ENCODE data around the gene PDS5A.
"Not testable (repeated sequence)": the region's sequence is repeated elsewhere in the genome, so short reads cannot be mapped to it uniquely, and the experiment has no call there.

PDS5A gene

GRCh38 chr4:39970671-39971640 lies 6.8 kb downstream of the PDS5A start:
- no peak for DNase-seq (ENCODE audit: low read depth in 3 of 3)

GRCh38 chr4:39963656-39964055 lies 14.1 kb downstream of the PDS5A start:
- no peak for DNase-seq (ENCODE audit: low read depth in 3 of 3)

GRCh38 chr4:39961311-39961877 lies 16.3 kb downstream of the PDS5A start:
- no peak for DNase-seq (ENCODE audit: low read depth in 3 of 3)

DNA sequence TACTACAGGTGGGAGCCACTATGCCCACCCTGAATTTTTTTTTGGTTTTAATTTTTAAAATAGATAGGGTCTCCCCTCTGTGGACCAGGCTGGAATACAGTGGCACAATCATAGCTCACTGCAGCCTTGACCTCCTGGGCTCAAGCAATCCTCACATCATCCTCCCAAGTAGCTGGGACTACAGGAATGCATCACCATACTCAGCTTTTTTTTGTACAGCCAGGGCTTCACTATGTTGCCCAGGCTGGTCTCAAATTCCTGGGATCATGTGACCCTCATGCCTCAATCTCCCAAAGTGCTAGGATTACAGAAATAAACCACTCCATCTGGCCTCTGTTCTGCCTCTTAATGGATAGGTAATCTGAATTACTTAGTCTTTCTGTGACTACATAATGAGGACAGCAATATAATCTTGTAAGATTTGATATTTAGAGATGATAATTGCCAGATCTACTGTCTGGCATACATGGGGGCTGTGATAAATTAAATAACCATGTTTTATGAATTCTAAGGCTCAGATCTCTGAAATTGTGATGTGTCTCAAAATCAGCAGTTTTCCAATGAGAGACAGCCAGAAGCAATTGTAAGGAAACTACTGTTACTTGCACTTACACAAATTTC lies 26.7 kb downstream of the PDS5A start:
- no peak for DNase-seq (ENCODE audit: low read depth in 3 of 3)

- no peak for DNase-seq (ENCODE audit: low read depth in 3 of 3)
Measured at GRCh38 chr4:39947963-39948362, 29.7 kb downstream of the PDS5A start.

- DNase-seq (ENCODE audit: low read depth in 3 of 3) = no peak
Measured at GRCh38 chr4:39947417-39947816, 30.3 kb downstream of the PDS5A start.

DNA sequence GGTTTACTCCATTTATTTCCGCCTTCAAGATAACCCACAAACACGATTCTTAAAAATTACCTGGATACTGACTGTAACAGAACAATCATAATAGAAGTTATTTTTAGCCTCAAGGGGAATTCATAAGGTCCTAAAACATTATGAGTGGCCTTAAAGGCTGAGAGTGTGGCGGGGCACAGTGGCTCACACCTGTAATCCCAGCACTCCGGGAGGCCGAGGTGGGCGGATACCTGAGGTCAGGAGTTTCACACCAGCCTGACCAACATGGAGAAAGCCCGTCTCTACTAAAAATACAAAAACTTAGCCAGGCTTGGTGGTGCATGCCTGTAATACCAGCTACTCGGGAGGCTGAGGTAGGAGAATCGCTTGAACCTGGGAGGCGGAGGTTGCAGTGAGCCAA lies 33.5 kb downstream of the PDS5A start:
- not testable (repeated sequence) for DNase-seq (ENCODE audit: low read depth in 3 of 3)

GRCh38 chr4:39942507-39942906 lies 35.2 kb downstream of the PDS5A start:
- no peak for DNase-seq (ENCODE audit: low read depth in 3 of 3)

- no peak for DNase-seq (ENCODE audit: low read depth in 3 of 3)
Measured at GRCh38 chr4:39941682-39942217, 36.0 kb downstream of the PDS5A start.

- DNase-seq (ENCODE audit: low read depth in 3 of 3) = no peak
Measured at GRCh38 chr4:39937683-39938268, 39.9 kb downstream of the PDS5A start.

DNA sequence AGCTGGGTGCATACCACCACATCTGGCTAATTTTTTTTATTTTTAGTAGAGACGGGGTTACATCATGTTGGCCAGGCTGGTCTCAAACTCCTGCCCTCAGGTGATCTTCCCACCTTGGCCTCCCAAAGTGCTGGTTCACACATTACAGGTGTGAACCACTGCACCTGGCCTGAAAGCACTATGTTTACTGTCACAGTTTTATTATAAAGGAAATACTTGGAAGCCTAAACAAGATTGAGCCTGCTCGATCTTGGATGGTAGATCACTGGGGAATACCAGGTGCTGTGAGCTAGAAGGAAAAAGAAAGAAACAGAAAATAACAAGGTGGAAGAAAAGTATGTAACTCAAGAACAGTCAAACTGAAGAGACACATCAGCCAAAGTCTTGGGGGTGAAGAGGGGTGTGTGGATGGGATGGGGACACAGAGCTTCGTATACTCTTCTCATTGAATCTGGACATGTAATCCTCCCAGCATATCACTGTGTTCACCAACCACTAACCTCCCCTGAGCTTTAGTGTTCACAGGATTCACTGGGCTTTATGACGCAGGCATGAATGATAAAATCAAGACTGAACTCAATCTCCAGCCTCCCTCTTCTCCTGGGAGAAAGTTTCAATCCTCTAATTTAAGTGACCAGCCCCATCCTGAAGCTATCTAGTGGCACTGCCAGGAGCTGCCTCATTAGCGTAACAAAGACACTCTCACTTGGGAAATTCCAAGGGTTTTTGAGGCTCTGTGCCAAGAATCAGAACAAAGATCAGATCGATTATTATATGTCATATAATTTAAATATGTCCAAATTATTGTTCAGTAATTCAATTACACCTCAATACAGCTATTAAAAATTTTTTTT lies 40.9 kb downstream of the PDS5A start:
- DNase-seq (ENCODE audit: low read depth in 3 of 3) = no peak

- DNase-seq (ENCODE audit: low read depth in 3 of 3) = no peak
Measured at GRCh38 chr4:39933671-39934590, 43.8 kb downstream of the PDS5A start.

DNA sequence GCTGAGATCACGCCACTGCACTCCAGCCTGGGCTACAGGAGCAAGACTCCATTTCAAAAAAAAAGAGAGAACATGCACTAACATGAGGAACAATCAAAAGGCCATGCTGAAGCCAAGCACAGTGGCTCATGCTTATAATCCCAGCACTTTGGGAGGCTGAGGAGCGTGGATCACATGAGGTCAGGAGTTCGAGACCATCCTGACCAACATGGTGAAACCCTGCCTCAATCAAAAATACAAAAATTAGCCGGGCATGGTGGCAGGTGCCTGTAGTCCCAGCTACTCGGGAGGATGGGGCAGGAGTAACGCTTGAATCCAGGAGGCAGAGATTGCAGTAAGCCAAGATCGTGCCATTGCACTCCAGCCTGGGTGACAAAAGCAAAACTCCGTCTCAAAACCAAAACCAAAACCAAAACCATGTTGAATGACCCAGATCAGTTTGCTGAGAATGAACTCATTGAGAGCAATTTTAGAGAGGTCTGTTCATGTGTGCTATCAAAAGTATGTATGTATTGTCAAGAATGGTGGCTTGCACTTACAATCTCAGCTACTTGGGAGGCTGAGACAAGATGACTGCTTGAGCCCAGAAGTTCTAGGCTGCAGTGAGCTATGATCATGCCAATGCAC lies 44.8 kb downstream of the PDS5A start:
- no peak for DNase-seq (ENCODE audit: low read depth in 3 of 3)

GRCh38 chr4:39931441-39931901 lies 46.2 kb downstream of the PDS5A start:
- DNase-seq (ENCODE audit: low read depth in 3 of 3) = no peak

- DNase-seq (ENCODE audit: low read depth in 3 of 3) = no peak
Measured at GRCh38 chr4:39928538-39928937, 49.2 kb downstream of the PDS5A start.

GRCh38 chr4:39924014-39924413 lies 53.7 kb downstream of the PDS5A start:
- DNase-seq (ENCODE audit: low read depth in 3 of 3) = no peak

DNA sequence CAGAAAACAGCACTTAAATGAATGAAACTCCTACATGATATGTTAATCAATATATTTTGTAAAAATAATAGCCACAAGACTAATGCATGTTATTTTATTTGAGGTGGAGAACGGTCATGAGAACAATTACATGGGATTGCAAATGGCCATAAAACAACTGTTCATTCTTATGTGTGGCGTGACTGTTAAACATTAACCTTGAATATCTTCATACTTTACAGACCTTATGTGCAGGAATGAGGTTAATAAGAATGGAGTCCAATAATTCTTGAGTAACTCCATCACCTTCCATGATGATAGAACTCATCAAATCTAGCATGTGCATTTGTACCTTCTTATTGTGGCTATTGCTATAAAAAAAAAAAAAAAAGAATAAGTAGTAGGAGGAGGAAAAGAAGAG lies 55.3 kb downstream of the PDS5A start:
- no peak for DNase-seq (ENCODE audit: low read depth in 3 of 3)

DNA sequence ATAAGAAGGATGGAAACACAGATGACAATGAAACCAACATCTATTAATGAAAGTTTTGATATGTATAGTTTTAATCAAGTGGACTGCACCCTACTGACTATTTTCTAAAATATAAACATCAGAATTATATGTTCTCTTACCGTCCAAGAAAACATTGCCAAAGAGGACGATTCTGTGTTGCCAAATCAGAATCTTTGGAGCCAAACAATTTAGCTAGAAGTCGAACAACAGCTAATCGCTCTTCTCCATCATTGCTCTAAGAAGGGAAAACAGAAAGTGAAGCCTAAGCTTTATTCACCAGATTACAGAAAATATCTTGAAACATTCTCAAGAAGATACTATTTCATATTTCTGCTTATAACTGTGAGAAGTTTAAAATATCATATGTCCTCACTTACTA lies 64.2 kb downstream of the PDS5A start:
- no peak for DNase-seq (ENCODE audit: low read depth in 3 of 3)

DNA sequence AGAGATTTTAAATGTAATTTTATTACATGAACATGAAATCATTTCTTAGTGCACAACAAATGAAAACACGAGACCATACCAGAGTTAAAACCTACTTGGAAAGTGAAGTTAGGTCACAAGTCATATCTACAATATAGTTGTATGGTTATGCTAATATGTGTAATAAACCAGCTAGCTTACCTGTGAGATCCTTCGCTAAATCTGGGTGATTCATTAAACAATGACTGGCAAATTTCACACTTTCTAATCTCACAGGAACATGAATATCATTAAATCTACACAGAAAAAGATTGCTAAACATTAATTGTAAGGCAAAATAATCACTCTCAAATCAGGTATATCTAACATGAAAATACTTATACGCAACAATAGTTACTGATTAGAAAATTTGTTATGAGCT lies 67.6 kb downstream of the PDS5A start:
- no peak for DNase-seq (ENCODE audit: low read depth in 3 of 3)

GRCh38 chr4:39908284-39908683 lies 69.4 kb downstream of the PDS5A start:
- DNase-seq (ENCODE audit: low read depth in 3 of 3) = no peak
